Breast epithelium (tissue), 4 donors: ENCODE data around the gene RBM23. TPM values are rescaled to one million over a fixed set of nuclear protein-coding genes. Genes with fewer than 3 reads are reported as not detected.
A peak's percentile ranks its signal among the peaks of the same experiment; 100 is the strongest.
"Not testable (repeated sequence)": the region's sequence is repeated elsewhere in the genome, so short reads cannot be mapped to it uniquely, and the experiment has no call there.

Source experiments
- DNase-seq, 2 donors: peaks; one replicate each; pipeline ENCODE4 v3.0.0-alpha.2; 2019; ENCODE audit warnings: low spot score in 2 of 2
- H3K27ac ChIP-seq, 2 donors: fragments of 200-600 bp; sonication (generic) in 1 of 2; one replicate each; pipeline ENCODE4 v1.5.1; 2016 to 2019; ENCODE audit warnings: mild to moderate bottlenecking in 1 of 2
- H3K27me3 ChIP-seq, 2 donors: fragments of 200-600 bp; sonication (generic) in 1 of 2; one replicate each; pipeline versions ENCODE4 v1.5.1 to v1.6.0; 2017 to 2019; ENCODE audit warnings: control low read depth in 1 of 2, mild to moderate bottlenecking in 1 of 2
- H3K36me3 ChIP-seq: fragments of 200-600 bp; one replicate; pipeline ENCODE4 v1.5.1; 2019
- H3K4me1 ChIP-seq, 2 donors: fragments of 200-600 bp; sonication (generic); one replicate each; pipeline ENCODE4 v1.5.1; 2016 to 2019; ENCODE audit warnings: control low read depth in 1 of 2
- H3K4me3 ChIP-seq, 3 donors: fragments of 200-600 bp; sonication (generic); 1 replicate in 2 of 3; 2 replicates in 1 of 3; pipeline ENCODE4 v1.5.1; 2016 to 2019; ENCODE audit warnings: mild to moderate bottlenecking in 3 of 3, moderate library complexity in 2 of 3
- H3K9me3 ChIP-seq, 2 donors: fragments of 200-600 bp; sonication (generic) in 1 of 2; one replicate each; pipeline ENCODE4 v1.5.1; 2016 to 2019; ENCODE audit warnings: control low read depth in 1 of 2
- POLR2A ChIP-seq: fragments of 450-650 bp; IDR thresholded peaks from one replicate; pipeline ENCODE4 v1.6.1; 2016; ENCODE audit warnings: antibody characterized with exemption, mild to moderate bottlenecking, moderate library complexity
- POLR2AphosphoS5 ChIP-seq, 3 donors: sonication (generic); formaldehyde crosslinking; IDR thresholded peaks; one replicate each; pipeline ENCODE4 v1.6.1; 2017; ENCODE audit warnings: antibody characterized with exemption in 3 of 3
- intact Hi-C: fragments of 100-400 bp; cut with DNase I; formaldehyde crosslinking; loops from one replicate; pipeline ENCODE4 v1.15.1; 2023; ENCODE audit warnings: low total_unique reads
- total RNA-seq, 3 donors: library from RNA; depleted of rRNA; stranded (reverse); fragments of >200 nt; gene quantifications; one replicate each; pipeline ENCODE4 v1.1.0, GENCODE V29; 2016
- TF ChIP-seq, protein P1 (sequence below), 3 donors: fragments of 450-650 bp; IDR thresholded peaks; one replicate each; pipeline ENCODE4 v1.5.1; 2016 to 2017; ENCODE audit warnings: antibody characterized with exemption in 3 of 3, mild to moderate bottlenecking in 3 of 3, moderate library complexity in 3 of 3

The RBM23 gene
- total RNA-seq, 3 donors from 2014 or later: 85.5 to 194 (median 174) TPM

GRCh38 chr14:22854963-22855724, 63.8 kb downstream of the RBM23 start:
- Histone ChIP-seq H3K36me3 (no peaks in the 10 kb centered on the region), H3K4me1 (peaks cover 14 to 21% of the 10 kb centered on the region in 2 donors), H3K27me3 (no peaks in the 10 kb centered on the region), H3K9me3 (no peaks in the 10 kb centered on the region), H3K27ac (no peak overlapping the region), H3K4me3 (no peak overlapping the region)
- intact Hi-C loops: no loop called here
- peak in 1 of 2 donors; percentile 14 for DNase-seq
- TF ChIP-seq, protein P1, sequence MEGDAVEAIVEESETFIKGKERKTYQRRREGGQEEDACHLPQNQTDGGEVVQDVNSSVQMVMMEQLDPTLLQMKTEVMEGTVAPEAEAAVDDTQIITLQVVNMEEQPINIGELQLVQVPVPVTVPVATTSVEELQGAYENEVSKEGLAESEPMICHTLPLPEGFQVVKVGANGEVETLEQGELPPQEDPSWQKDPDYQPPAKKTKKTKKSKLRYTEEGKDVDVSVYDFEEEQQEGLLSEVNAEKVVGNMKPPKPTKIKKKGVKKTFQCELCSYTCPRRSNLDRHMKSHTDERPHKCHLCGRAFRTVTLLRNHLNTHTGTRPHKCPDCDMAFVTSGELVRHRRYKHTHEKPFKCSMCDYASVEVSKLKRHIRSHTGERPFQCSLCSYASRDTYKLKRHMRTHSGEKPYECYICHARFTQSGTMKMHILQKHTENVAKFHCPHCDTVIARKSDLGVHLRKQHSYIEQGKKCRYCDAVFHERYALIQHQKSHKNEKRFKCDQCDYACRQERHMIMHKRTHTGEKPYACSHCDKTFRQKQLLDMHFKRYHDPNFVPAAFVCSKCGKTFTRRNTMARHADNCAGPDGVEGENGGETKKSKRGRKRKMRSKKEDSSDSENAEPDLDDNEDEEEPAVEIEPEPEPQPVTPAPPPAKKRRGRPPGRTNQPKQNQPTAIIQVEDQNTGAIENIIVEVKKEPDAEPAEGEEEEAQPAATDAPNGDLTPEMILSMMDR (IDR thresholded peaks at IDR 0.05): no peak
- no peak for TF ChIP-seq POLR2AphosphoS5 (IDR thresholded peaks at IDR 0.05)
- TF ChIP-seq POLR2A: no peak

GRCh38 chr14:22854296-22854695, 64.7 kb downstream of the RBM23 start:
- H3K9me3 ChIP-seq, H3K27ac ChIP-seq, H3K36me3 ChIP-seq, H3K27me3 ChIP-seq, H3K4me3 ChIP-seq, intact Hi-C loops: not testable (repeated sequence)
- peaks cover 21 to 22% of the 10 kb centered on the region in 2 donors for H3K4me1 ChIP-seq
- peak in 1 of 2 donors; percentile 25 for DNase-seq

DNA sequence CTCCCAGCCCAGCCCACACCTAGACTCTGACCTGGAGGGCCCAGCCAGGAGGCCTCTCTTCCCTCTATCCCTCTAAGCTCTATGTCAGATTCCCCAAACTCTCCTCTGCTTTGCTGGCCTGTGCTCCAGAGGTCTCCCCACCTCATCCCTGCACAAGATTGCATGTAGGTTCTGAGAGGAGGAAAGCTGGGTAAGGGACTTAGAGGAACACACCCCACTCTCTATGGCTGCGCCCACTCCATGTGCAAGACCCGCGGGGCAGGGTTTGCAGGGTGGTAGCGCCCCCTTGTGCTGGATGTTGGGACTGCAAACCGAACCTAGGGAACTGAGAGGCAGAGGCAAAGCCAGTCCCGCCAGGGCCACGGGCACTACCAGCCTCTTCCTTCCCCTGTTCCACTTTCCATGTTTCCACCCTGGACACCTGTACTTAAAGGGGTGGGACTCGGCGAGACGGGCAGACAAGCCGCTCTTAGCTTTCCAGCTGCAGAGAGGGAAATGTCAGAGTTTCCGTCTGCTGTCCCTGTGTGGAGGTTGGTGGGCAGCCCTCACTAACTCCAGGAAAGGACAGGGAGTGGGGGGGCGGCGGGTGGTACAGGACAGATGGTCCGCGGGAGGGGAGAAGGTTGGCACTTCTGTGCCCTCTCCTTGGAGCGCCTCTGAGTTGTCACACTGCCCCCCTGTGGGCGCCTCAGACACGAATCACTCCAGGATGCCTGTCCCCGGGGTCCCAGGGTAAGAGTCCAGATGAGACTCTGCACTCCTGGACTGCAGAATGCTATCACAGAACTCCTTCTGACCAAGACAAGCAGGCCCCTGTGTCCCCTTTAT, 65.8 kb downstream of the RBM23 start:
- DNase-seq: peak; percentile 80 to 87
- Histone ChIP-seq H3K4me3 (peak overlapping the region; percentile 20 to 64 (median 45)), H3K4me1 (peaks cover 21 to 22% of the 10 kb centered on the region in 2 donors), H3K36me3 (no peaks in the 10 kb centered on the region), H3K27ac (peak overlapping the region; percentile 38 to 69), H3K27me3 (no peaks in the 10 kb centered on the region), H3K9me3 (no peaks in the 10 kb centered on the region)
- intact Hi-C loops: no loop called here
- TF ChIP-seq POLR2AphosphoS5 (IDR thresholded peaks at IDR 0.05) (peak; percentile 64 to 77 (median 66)), POLR2A (no peak)
- TF ChIP-seq, protein P1 (IDR thresholded peaks at IDR 0.05): peak; percentile 94 to 96 (median 96)

DNA sequence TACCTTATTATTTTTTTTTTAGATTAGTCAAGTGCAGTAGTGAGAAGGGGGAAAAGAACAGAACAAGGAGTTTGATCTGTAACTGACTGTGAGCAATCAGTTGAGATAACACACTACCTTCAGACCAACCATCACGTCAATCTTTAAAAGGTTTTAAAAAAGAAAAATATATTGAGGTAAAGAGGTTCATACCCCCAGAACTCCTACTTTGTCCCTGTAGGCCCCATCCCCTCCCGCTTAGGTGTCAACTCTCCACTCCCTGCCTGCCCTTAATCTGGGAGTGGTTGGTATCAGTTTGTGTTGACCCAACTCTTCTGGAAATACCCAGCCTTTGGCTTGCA, 66.4 kb downstream of the RBM23 start:
- no peak for DNase-seq
- Histone ChIP-seq H3K4me1 (peaks cover 26 to 28% of the 10 kb centered on the region in 2 donors), H3K4me3 (no peak overlapping the region), H3K27ac (peak overlapping the region; percentile 38 to 69), H3K27me3 (no peaks in the 10 kb centered on the region), H3K9me3 (no peaks in the 10 kb centered on the region), H3K36me3 (no peaks in the 10 kb centered on the region)
- TF ChIP-seq POLR2AphosphoS5 (IDR thresholded peaks at IDR 0.05) (no peak), POLR2A (no peak)
- TF ChIP-seq, protein P1 (IDR thresholded peaks at IDR 0.05): no peak
- intact Hi-C loops: no loop called here

DNA sequence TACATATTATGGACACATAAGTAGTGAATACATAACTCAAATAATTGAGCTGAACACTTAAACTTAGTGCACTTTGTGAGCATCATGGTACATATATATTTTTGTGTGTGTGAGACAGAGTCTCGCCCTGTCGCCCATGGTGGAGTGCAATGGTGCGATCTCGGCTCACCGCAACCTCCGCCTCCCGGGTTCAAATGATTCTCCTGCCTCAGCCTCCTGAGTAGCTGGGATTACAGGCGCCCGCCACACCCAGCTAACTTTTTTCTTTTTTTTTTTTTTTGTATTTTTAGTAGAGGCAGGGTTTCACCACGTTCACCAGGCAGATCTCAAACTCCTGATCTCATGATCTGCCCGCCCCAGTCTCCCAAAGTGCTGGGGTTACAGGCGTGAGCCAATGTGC, 66.8 kb downstream of the RBM23 start:
- intact Hi-C loops, H3K36me3 ChIP-seq, H3K9me3 ChIP-seq, DNase-seq, H3K27me3 ChIP-seq, H3K4me3 ChIP-seq: not testable (repeated sequence)
- Histone ChIP-seq H3K27ac (peak overlapping the region; percentile 91 to 97), H3K4me1 (peaks cover 28% of the 10 kb centered on the region in 2 donors)
